HUES48 (cell line): ENCODE measurements around the gene RDH5.

ENCODE experiments used
- H3K27ac ChIP-seq: one replicate; pipeline ENCODE4 v1.7.0; 2013; ENCODE audit warnings: low read depth, low read length, inconsistent platforms
- H3K27me3 ChIP-seq: 2 replicates; pipeline ENCODE4 v1.6.1; 2013; ENCODE audit warnings: mild to moderate bottlenecking, low read length; ENCODE audit not compliant: control insufficient read depth, insufficient read depth
- H3K36me3 ChIP-seq: 2 replicates; pipeline ENCODE4 v1.6.1; 2013; ENCODE audit warnings: low read length; ENCODE audit not compliant: control insufficient read depth, insufficient read depth
- H3K4me1 ChIP-seq: 2 replicates; pipeline ENCODE4 v1.6.1; 2013; ENCODE audit warnings: mild to moderate bottlenecking, low read length; ENCODE audit not compliant: control insufficient read depth, insufficient read depth
- H3K4me3 ChIP-seq: 2 replicates; pipeline ENCODE4 v1.5.1; 2013; ENCODE audit warnings: mild to moderate bottlenecking, low read depth, low read length
- H3K9ac ChIP-seq: 2 replicates; pipeline ENCODE4 v1.6.1; 2013; ENCODE audit warnings: mild to moderate bottlenecking, low read depth, low read length, moderate library complexity
- H3K9me3 ChIP-seq: 2 replicates; pipeline ENCODE4 v1.6.1; 2013; ENCODE audit warnings: low read length; ENCODE audit not compliant: control insufficient read depth, insufficient read depth

The RDH5 gene

DNA sequence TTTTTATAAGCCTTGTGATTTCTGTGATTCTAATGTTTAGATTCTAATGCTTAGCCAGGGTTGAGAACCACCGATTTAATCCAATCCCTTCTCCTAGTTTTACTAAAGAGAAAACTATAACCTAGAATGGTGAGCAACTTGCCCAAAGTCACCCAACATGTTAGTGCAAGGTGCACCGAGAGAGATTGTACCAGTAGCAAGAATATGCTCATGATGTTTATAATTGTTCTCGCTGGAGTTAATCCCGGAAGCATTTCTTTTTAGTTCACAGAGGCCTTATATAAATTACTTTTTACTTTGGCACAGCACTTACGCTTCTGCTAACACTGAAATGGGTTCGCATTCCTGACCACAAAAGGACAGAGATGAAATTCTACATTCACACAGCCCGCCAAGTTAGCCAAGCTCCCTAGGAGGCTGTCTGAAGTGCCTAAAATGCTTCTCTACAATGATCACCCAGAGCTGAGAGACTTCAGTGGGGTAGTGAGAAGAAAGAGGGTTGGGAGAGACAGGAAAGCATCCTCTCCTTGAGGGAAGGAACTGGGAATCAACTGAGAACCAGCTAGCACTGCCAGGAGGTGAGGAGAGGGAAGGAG, 4.9 kb upstream of the RDH5 start:
- Histone ChIP-seq H3K9ac (0 out of 2 replicates have a peak overlapping the region, but pooled peaks have one; percentile 24), H3K4me1 (peaks cover 21% of the 10 kb centered on the region), H3K27me3 (peaks cover 10% of the 10 kb centered on the region), H3K36me3 (no peaks in the 10 kb centered on the region), H3K9me3 (no peaks in the 10 kb centered on the region), H3K4me3 (peak overlapping the region; percentile 94), H3K27ac (peak overlapping the region; percentile 99)

DNA sequence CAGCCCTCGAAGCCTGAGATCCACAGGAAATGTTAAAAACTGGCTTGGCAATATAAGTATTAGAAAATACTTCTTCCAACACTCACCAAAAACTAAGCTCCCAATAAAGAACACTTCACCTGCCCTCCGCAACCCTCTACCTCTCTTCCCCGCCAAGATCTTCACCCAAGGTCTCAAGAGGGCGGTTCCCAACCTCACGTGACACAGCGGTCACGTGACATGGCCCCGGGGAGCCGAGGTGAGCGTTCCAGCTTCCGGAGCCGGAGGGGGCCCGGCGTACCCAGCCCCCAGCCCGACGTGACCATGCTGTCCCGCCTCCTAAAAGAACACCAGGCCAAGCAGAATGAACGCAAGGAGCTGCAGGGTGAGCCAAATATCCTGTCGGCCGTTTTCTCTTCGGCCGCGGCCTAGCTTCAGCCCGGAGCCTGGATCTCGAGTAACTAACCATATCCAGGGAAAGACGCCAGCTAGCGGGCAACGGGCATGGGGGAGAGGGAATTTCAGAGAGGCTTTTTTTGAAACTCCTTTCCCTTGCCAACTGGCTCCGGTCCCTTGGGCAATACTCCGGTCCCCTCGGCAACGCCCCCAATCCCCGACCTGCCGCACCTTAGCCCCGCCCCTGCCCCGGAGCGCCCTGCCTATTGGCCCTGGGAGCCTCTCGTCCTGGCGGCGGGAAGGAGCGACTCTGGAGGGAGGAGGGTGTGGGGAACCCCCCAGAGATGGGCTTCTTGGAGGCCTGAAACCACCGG, 4.2 kb upstream of the RDH5 start, which contains the start of gene BLOC1S1:
Gene BLOC1S1, plus strand, starts transcription at position 214 of the 749 bp plus-strand sequence. Its CDS starts 6 bp downstream, at position 220.
- peaks cover 10% of the 10 kb centered on the region for H3K27me3 ChIP-seq
- H3K27ac ChIP-seq, result peak within 1 kb of the TSS; percentile 99
- H3K36me3 ChIP-seq, result no peaks in the 10 kb centered on the region
- peak within 1 kb of the TSS; percentile 88 for H3K9ac ChIP-seq
- peaks cover 21% of the 10 kb centered on the region for H3K4me1 ChIP-seq
- no peaks in the 10 kb centered on the region for H3K9me3 ChIP-seq
- H3K4me3 ChIP-seq, result peak within 1 kb of the TSS; percentile 94

DNA sequence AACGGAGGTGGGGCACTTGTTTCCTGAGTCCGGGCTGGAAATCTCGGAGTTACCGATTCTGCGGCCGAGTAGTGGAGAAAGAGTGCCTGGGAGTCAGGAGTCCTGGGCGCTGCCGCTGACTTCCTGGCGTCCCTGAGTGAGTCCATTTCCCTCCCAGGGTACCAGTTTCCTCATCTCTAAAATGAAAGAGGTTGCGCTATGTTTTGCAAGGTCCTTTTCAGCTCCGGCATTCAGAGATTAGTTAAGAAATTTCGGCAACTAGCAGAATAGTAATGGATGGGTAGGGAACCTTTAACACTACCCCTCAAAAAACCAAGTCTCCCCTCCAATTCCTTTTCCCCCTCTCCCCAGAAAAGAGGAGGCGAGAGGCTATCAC, 3.6 kb upstream of the RDH5 start:
- peak overlapping the region; percentile 99 for H3K27ac ChIP-seq
- H3K4me1 ChIP-seq, result peaks cover 21% of the 10 kb centered on the region
- no peaks in the 10 kb centered on the region for H3K9me3 ChIP-seq
- H3K36me3 ChIP-seq, result no peaks in the 10 kb centered on the region
- H3K9ac ChIP-seq, result no peak overlapping the region; the same call in 1 of the 2 replicates
- H3K27me3 ChIP-seq, result peaks cover 10% of the 10 kb centered on the region
- H3K4me3 ChIP-seq, result peak overlapping the region; percentile 94

DNA sequence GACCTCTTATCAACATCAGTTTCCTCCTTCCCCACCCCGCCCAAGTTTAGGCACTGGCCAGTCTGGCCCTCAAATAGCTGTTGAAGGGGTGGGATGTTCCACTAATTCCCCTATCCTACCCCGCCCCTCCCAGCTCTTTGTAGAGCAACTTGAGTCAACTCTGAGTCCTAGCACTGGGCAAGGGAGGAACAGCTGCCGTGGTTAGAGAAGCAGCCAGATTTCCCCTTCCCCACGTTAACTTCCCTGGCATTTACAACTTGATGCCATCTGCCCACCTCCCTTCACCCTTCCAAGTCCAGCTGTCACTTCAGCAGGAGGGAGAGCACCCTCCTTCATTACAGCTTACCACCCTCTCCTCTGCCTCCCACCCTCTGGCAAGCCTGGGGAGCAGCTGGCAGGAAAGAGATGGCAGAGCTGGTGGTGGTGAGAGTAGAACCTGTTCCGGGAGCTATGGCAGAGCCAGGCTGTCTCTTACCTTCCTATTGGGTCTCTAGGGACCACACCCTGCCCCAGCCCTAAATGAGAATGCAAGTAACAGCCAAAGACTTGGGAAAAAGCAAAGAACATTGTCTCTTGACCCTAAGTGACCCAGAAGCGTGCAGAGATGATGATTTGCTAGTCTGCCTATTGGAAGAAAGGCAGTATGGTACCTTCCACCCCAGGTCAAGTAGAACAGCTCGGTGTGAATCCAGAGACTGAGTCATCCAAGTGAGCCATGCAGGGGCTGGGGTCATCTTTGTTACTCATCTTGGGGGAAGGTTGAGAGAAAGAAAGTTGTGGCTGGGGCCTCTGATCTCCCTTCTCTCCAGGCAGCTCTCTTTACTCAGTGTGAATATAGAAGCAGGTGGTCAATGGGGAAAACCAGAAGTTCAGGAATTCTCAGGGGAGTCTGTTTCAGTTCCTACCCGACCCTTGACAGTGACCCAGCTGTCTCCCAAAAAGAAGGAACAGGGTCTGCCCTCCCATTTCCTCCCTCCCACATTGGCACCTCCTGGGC, 2.9 kb upstream of the RDH5 start:
- Histone ChIP-seq H3K9ac (no peak overlapping the region), H3K4me3 (peak overlapping the region; percentile 94), H3K27ac (peak overlapping the region; percentile 99), H3K36me3 (no peaks in the 10 kb centered on the region), H3K9me3 (no peaks in the 10 kb centered on the region), H3K27me3 (peaks cover 4% of the 10 kb centered on the region; the same call in 1 of the 2 replicates), H3K4me1 (peaks cover 21% of the 10 kb centered on the region)

DNA sequence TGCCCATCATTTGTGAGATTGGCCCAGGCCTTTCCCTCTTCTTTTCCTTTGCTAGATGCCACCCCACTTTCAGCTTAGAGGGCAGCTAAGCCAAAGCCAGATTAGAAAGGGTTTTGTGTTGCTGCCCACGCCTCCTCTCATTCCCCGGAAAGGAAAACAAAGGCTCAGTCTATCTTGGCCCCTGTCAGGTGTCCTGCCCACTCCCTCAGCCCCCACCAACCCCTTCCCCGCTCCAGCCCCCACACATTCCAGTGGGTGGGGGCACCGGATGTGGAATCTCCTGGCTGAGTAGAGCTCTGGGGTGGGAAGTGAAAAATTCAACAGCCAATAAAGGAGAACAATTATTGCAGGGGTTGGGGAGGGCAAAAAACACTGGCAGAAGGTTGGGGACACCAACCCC, 2.2 kb upstream of the RDH5 start:
- Histone ChIP-seq H3K9ac (no peak overlapping the region; the same call in 1 of the 2 replicates), H3K9me3 (no peaks in the 10 kb centered on the region), H3K27me3 (no peaks in the 10 kb centered on the region), H3K27ac (peak overlapping the region; percentile 99), H3K4me3 (peak overlapping the region; percentile 94), H3K36me3 (peaks cover 3% of the 10 kb centered on the region; the same call in 1 of the 2 replicates), H3K4me1 (peaks cover 21% of the 10 kb centered on the region)

DNA sequence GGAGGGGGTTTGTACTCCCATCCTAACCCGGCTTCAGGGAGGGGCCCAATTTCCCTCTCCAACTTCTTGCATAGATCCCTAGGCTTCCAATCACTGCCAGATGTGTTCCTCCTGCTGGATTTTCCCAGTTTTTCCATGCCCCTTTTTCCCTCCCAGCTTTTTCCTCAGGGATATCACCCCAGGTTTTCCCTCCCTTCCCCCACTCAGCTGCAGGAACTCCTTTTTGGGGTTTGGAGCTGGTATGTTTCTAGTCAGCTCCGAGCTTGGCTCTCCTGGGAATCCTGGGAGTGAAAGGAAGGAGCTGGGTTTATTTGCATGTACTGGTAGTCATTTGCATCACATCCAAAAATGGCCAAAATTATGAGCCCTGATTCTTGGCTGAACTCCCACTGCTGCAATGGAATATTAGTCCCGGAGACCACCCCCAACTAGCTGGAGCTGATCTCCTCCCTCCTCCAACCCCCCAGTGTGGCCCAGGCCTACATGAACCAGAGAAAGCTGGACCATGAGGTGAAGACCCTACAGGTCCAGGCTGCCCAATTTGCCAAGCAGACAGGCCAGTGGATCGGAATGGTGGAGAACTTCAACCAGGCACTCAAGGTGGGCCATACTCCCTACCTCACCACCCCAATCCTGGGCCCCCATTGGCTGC, 1.4 kb upstream of the RDH5 start:
- no peaks in the 10 kb centered on the region for H3K9me3 ChIP-seq
- peak overlapping the region; percentile 99 for H3K27ac ChIP-seq
- H3K4me3 ChIP-seq, result peak overlapping the region; percentile 41; the same call in 1 of the 2 replicates
- no peak overlapping the region; the same call in 1 of the 2 replicates for H3K9ac ChIP-seq
- peaks cover 9% of the 10 kb centered on the region for H3K36me3 ChIP-seq
- peaks cover 21% of the 10 kb centered on the region for H3K4me1 ChIP-seq
- H3K27me3 ChIP-seq, result no peaks in the 10 kb centered on the region

DNA sequence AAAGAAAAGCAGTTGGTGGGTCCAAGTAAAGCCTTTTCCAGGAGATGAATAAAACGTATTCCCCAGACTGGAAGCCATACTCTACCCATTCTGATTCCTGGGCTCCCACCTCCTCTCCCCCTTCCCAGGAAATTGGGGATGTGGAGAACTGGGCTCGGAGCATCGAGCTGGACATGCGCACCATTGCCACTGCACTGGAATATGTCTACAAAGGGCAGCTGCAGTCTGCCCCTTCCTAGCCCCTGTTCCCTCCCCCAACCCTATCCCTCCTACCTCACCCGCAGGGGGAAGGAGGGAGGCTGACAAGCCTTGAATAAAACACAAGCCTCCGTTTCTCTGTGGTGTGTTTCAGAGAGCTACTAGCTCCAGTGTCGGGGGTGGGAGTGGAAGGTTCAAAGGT, 822 bp upstream of the RDH5 start:
- Histone ChIP-seq H3K4me3 (no peak overlapping the region), H3K4me1 (peaks cover 21% of the 10 kb centered on the region), H3K9me3 (no peaks in the 10 kb centered on the region), H3K27ac (no peak overlapping the region), H3K36me3 (peaks cover 15% of the 10 kb centered on the region), H3K27me3 (no peaks in the 10 kb centered on the region), H3K9ac (no peak overlapping the region)

DNA sequence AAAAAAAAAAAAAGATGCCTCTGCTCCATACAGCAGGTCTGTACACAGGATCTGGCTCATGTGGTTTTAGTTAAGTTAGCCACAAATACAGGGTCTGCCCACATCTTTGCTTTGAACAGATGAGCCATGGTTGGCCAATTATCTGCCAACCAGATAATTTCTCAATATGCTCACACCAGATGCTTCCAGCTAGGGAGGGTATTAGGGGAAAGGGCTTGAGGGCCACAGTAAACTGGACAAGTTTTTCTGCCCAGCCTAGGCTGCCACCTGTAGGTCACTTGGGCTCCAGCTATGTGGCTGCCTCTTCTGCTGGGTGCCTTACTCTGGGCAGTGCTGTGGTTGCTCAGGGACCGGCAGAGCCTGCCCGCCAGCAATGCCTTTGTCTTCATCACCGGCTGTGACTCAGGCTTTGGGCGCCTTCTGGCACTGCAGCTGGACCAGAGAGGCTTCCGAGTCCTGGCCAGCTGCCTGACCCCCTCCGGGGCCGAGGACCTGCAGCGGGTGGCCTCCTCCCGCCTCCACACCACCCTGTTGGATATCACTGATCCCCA, 776 bp downstream of the RDH5 start:
- Histone ChIP-seq H3K9me3 (no peaks in the 10 kb centered on the region), H3K36me3 (peaks cover 30% of the 10 kb centered on the region), H3K4me1 (peaks cover 21% of the 10 kb centered on the region), H3K27me3 (no peaks in the 10 kb centered on the region), H3K9ac (no peak overlapping the region), H3K4me3 (no peak overlapping the region), H3K27ac (peak overlapping the region; percentile 58)

DNA sequence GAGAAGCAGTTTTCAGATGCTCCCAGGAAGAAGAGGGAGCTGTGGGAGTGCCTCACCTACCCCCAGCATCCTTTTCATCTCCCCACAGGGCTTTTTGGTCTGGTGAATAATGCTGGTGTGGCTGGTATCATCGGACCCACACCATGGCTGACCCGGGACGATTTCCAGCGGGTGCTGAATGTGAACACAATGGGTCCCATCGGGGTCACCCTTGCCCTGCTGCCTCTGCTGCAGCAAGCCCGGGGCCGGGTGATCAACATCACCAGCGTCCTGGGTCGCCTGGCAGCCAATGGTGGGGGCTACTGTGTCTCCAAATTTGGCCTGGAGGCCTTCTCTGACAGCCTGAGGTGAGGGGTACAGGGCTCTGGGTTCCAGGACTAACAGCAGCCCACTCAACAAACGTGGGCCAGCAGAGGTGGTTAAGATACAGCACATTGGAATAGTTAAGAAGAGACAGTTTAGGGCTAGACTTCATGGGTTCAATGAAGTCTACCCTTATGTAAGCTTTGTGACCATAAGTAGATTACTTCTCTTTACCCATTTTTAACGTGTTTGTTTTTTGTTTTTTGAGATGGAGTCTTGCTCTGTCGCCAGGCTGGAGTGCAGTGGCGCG, 1.5 kb downstream of the RDH5 start:
- H3K4me1 ChIP-seq, result peaks cover 21% of the 10 kb centered on the region
- peak overlapping the region; percentile 58 for H3K27ac ChIP-seq
- no peaks in the 10 kb centered on the region for H3K27me3 ChIP-seq
- no peak overlapping the region for H3K4me3 ChIP-seq
- no peak overlapping the region for H3K9ac ChIP-seq
- H3K36me3 ChIP-seq, result peaks cover 36% of the 10 kb centered on the region
- no peaks in the 10 kb centered on the region for H3K9me3 ChIP-seq

DNA sequence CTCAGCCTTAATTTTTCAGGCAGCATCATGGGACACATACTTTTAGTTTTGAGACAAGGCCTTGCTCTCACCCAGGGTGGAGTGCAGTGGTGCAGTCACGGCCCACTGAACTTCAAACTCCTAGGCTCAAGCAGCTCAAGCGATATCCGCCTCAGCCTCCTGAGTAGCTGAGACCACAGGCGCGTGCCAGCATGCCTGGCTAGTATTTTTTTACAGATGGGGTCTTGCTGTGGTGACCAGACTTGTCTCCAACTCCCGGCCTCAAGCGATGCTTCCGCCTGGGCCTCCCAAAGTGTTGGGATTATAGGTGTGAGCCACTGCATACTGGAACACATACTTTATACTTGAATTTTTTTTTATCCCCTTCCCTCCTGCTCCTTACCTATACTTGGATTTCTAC, 2.8 kb downstream of the RDH5 start:
- Histone ChIP-seq H3K4me1 (peaks cover 16% of the 10 kb centered on the region), H3K9ac (no peak overlapping the region), H3K36me3 (peaks cover 42% of the 10 kb centered on the region)

More for the DNA sequence above, 2.8 kb downstream of the RDH5 start:
- H3K4me3 ChIP-seq, result no peak overlapping the region
- H3K27me3 ChIP-seq, result no peaks in the 10 kb centered on the region
- H3K27ac ChIP-seq, result no peak overlapping the region
- H3K9me3 ChIP-seq, result no peaks in the 10 kb centered on the region
